HG02885 (cell line): ENCODE data around the gene AKIP1.

Experiments
- ATAC-seq: cut with Tn5 transposase; IDR thresholded peaks from one replicate; pipeline ENCODE4 v1.9.1; 2021; ENCODE audit warnings: mild to moderate bottlenecking; ENCODE audit not compliant: unreplicated experiment, poor library complexity

Gene AKIP1

GRCh38 chr11:8947230-8947943 lies 36.4 kb downstream of the AKIP1 start:
- no peak for ATAC-seq

GRCh38 chr11:8948886-8949285 lies 37.9 kb downstream of the AKIP1 start:
- ATAC-seq = no peak

GRCh38 chr11:8956860-8957259 lies 45.9 kb downstream of the AKIP1 start:
- ATAC-seq = no peak

- peak; percentile 51 for ATAC-seq
These were observed 48.7 kb downstream of the AKIP1 start for GRCh38 chr11:8959546-8960166.

GRCh38 chr11:8961401-8961800 lies 50.4 kb downstream of the AKIP1 start:
- ATAC-seq = no peak

- no peak for ATAC-seq
These were observed 51.9 kb downstream of the AKIP1 start for GRCh38 chr11:8962841-8963240.

GRCh38 chr11:8963569-8964323 lies 52.8 kb downstream of the AKIP1 start:
- ATAC-seq = peak; percentile 69

- ATAC-seq = peak; percentile 87
These were observed 53.6 kb downstream of the AKIP1 start, which contains the start of gene TMEM9B for GRCh38 chr11:8964324-8965320. TSS of gene TMEM9B (minus strand) at chr11:8964442. CDS start at chr11:8964313, 129 bp downstream.

- no peak for ATAC-seq
These were observed 56.2 kb downstream of the AKIP1 start for GRCh38 chr11:8967184-8967583.
